SK-N-SH (cell line): ENCODE measurements around the gene WDR17.

Source experiments
- CTCF ChIP-seq: fragments of 200-600 bp; sonication (generic); IDR thresholded peaks from 2 replicates; pipeline ENCODE4 v1.6.1; 2017; ENCODE audit warnings: antibody characterized with exemption, mild to moderate bottlenecking, moderate library complexity
- EZH2phosphoT487 ChIP-seq: fragments of 200-600 bp; sonication (generic); IDR thresholded peaks from 2 replicates; pipeline ENCODE4 v1.6.1; 2017; ENCODE audit warnings: low read depth, mixed run types, mild to moderate bottlenecking, antibody characterized with exemption, moderate library complexity, borderline replicate concordance
- PBX3 ChIP-seq: IDR thresholded peaks from 2 replicates; pipeline ENCODE4; 2012
- POLR2AphosphoS5 ChIP-seq: IDR thresholded peaks from 2 replicates; pipeline ENCODE4 v1.6.1; 2012; ENCODE audit warnings: low read depth, low read length
- TAF1 ChIP-seq: IDR thresholded peaks from 2 replicates; pipeline ENCODE4 v1.6.1; 2012; ENCODE audit warnings: low read depth, mild to moderate bottlenecking, low read length, moderate library complexity, borderline replicate concordance
- USF1 ChIP-seq: IDR thresholded peaks from 2 replicates; pipeline ENCODE4 v1.4.0; 2012; ENCODE audit warnings: low read depth, borderline replicate concordance

GRCh38 chr4:176123710-176124407 is 58.2 kb downstream of the WDR17 start:
- no peak for TF ChIP-seq USF1
- TF ChIP-seq POLR2AphosphoS5: no peak
- TF ChIP-seq CTCF: peak; percentile 67
- TF ChIP-seq PBX3: no peak
- no peak for TF ChIP-seq TAF1
- TF ChIP-seq EZH2phosphoT487: no peak
